Stimulated activated naive CD8-positive, alpha-beta T cell treated with anti-CD3 and anti-CD28 coated beads, Interleukin-15, amount 100 ng/mL, for 72 hours (primary cell): ENCODE results near the gene COX4I2.

Source experiments
- ATAC-seq: fragments of 150-1000 bp; cut with Tn5 transposase; 2 replicates; pipeline ENCODE4 v1.10.0; 2021; ENCODE audit warnings: mild to moderate bottlenecking, moderate library complexity
- DNase-seq, 2 donors: peaks; one replicate each; pipeline ENCODE4 v3.0.0; 2021 to 2022
- H3K27ac Mint-ChIP-seq, 2 donors: one replicate each; pipeline ENCODE4 v1.8.0; 2022; ENCODE audit warnings: mild to moderate bottlenecking in 2 of 2, mixed read lengths in 2 of 2, moderate library complexity in 2 of 2
- H3K27me3 Mint-ChIP-seq: one replicate; pipeline ENCODE4 v1.8.0; 2022; ENCODE audit warnings: mixed read lengths
- H3K4me1 Mint-ChIP-seq: one replicate; pipeline ENCODE4 v1.8.0; 2022; ENCODE audit warnings: mild to moderate bottlenecking, mixed read lengths
- H3K4me3 Mint-ChIP-seq, 2 donors: one replicate each; pipeline ENCODE4 v1.8.0; 2022; ENCODE audit warnings: mild to moderate bottlenecking in 2 of 2, mixed read lengths in 2 of 2, moderate library complexity in 1 of 2
- H3K9me3 Mint-ChIP-seq, 2 donors: one replicate each; pipeline ENCODE4 v1.8.0; 2022; ENCODE audit warnings: mixed read lengths in 2 of 2

COX4I2 gene

GRCh38 chr20:31675828-31676608 lies 38.3 kb downstream of the COX4I2 start:
- ATAC-seq (peak; percentile 84), DNase-seq (peak; percentile 67 to 78)
- Mint-ChIP-seq H3K4me3 (peak overlapping the region; percentile 89 to 94), H3K27me3 (no peaks in the 10 kb centered on the region), H3K4me1 (peaks cover 99% of the 10 kb centered on the region), H3K9me3 (no peaks in the 10 kb centered on the region), H3K27ac (peak overlapping the region; percentile 85 to 97)

- Mint-ChIP-seq H3K4me1 (peaks cover 99% of the 10 kb centered on the region), H3K9me3 (no peaks in the 10 kb centered on the region), H3K4me3 (peak overlapping the region; percentile 89 to 94), H3K27ac (peak overlapping the region; percentile 68 to 85), H3K27me3 (no peaks in the 10 kb centered on the region)
- ATAC-seq (no peak), DNase-seq (no peak)
These were observed 38.9 kb downstream of the COX4I2 start for GRCh38 chr20:31676609-31676989.

- Mint-ChIP-seq H3K4me1 (peaks cover 100% of the 10 kb centered on the region), H3K4me3 (peak overlapping the region; percentile 89 to 94), H3K27me3 (no peaks in the 10 kb centered on the region), H3K9me3 (no peaks in the 10 kb centered on the region), H3K27ac (peak overlapping the region; percentile 35 to 90)
- no peak for DNase-seq
- ATAC-seq: no peak
These were observed 40.0 kb downstream of the COX4I2 start for GRCh38 chr20:31677553-31678260.

- Mint-ChIP-seq H3K4me3 (peak overlapping the region; percentile 89 to 94), H3K27me3 (no peaks in the 10 kb centered on the region), H3K4me1 (peaks cover 100% of the 10 kb centered on the region), H3K9me3 (no peaks in the 10 kb centered on the region), H3K27ac (peak overlapping the region; percentile 69 to 90)
- DNase-seq: no peak
- no peak for ATAC-seq
These were observed 41.0 kb downstream of the COX4I2 start for GRCh38 chr20:31678389-31679356.

GRCh38 chr20:31679357-31680285 lies 41.9 kb downstream of the COX4I2 start:
- H3K9me3 Mint-ChIP-seq: no peaks in the 10 kb centered on the region
- H3K4me3 Mint-ChIP-seq: peak overlapping the region; percentile 9 to 94

GRCh38 chr20:31680286-31681127 lies 42.8 kb downstream of the COX4I2 start:
- Mint-ChIP-seq H3K4me1 (peaks cover 100% of the 10 kb centered on the region), H3K27me3 (no peaks in the 10 kb centered on the region), H3K9me3 (no peaks in the 10 kb centered on the region), H3K4me3 (peak overlapping the region; percentile 3 to 6), H3K27ac (peak overlapping the region; percentile 43 to 78)
- DNase-seq: no peak
- ATAC-seq: no peak

More at GRCh38 chr20:31679357-31680285, 41.9 kb downstream of the COX4I2 start:
- ATAC-seq (no peak), DNase-seq (no peak)
- Mint-ChIP-seq H3K4me1 (peaks cover 100% of the 10 kb centered on the region), H3K27me3 (no peaks in the 10 kb centered on the region), H3K27ac (peak overlapping the region; percentile 48 to 90)

GRCh38 chr20:31681128-31681727 lies 43.5 kb downstream of the COX4I2 start:
- no peaks in the 10 kb centered on the region for H3K9me3 Mint-ChIP-seq
- H3K4me1 Mint-ChIP-seq: peaks cover 100% of the 10 kb centered on the region
- DNase-seq: no peak
- no peak for ATAC-seq
- peak overlapping the region; percentile 78 to 79 for H3K27ac Mint-ChIP-seq
- H3K4me3 Mint-ChIP-seq: peak overlapping the region in 1 of 2 donors; percentile 3
- H3K27me3 Mint-ChIP-seq: no peaks in the 10 kb centered on the region

GRCh38 chr20:31681769-31682168 lies 44.1 kb downstream of the COX4I2 start:
- no peak overlapping the region for H3K27ac Mint-ChIP-seq
- no peaks in the 10 kb centered on the region for H3K27me3 Mint-ChIP-seq
- no peaks in the 10 kb centered on the region for H3K9me3 Mint-ChIP-seq
- peak overlapping the region in 1 of 2 donors; percentile 50 for H3K4me3 Mint-ChIP-seq
- peaks cover 100% of the 10 kb centered on the region for H3K4me1 Mint-ChIP-seq
- ATAC-seq: no peak
- no peak for DNase-seq

- no peaks in the 10 kb centered on the region for H3K27me3 Mint-ChIP-seq
- no peaks in the 10 kb centered on the region for H3K9me3 Mint-ChIP-seq
- peaks cover 100% of the 10 kb centered on the region for H3K4me1 Mint-ChIP-seq
- H3K27ac Mint-ChIP-seq: peak overlapping the region in 1 of 2 donors; percentile 49
- ATAC-seq (no peak), DNase-seq (no peak)
- no peak overlapping the region for H3K4me3 Mint-ChIP-seq
These were observed 44.6 kb downstream of the COX4I2 start for GRCh38 chr20:31682352-31682751.

- DNase-seq: no peak
- Mint-ChIP-seq H3K4me1 (peaks cover 100% of the 10 kb centered on the region), H3K27ac (peak overlapping the region in 1 of 2 donors; percentile 97), H3K27me3 (no peaks in the 10 kb centered on the region), H3K4me3 (peak overlapping the region in 1 of 2 donors; percentile 19), H3K9me3 (no peaks in the 10 kb centered on the region)
- ATAC-seq: no peak
These were observed 45.2 kb downstream of the COX4I2 start for GRCh38 chr20:31682927-31683326.

GRCh38 chr20:31684153-31685015 lies 46.7 kb downstream of the COX4I2 start:
- Mint-ChIP-seq H3K4me3 (peak overlapping the region; percentile 33 to 44), H3K27me3 (no peaks in the 10 kb centered on the region), H3K4me1 (peaks cover 100% of the 10 kb centered on the region), H3K9me3 (no peaks in the 10 kb centered on the region), H3K27ac (peak overlapping the region; percentile 79 to 88)
- ATAC-seq (peak; percentile 39), DNase-seq (no peak)

- Mint-ChIP-seq H3K4me1 (peaks cover 94% of the 10 kb centered on the region), H3K4me3 (peak overlapping the region in 1 of 2 donors; percentile 29), H3K27ac (peak overlapping the region; percentile 79 to 87), H3K9me3 (no peaks in the 10 kb centered on the region), H3K27me3 (no peaks in the 10 kb centered on the region)
- DNase-seq: no peak
- ATAC-seq: no peak
These were observed 48.3 kb downstream of the COX4I2 start for GRCh38 chr20:31685853-31686643.
